Esophagus squamous epithelium (tissue), 4 donors: ENCODE measurements around the gene STAC3.

Experiments
- CTCF ChIP-seq, 6 experiments: fragments of 450-650 bp in 4 of 6; fragments of 200-600 bp in 2 of 6; sonication (generic) in 2 of 6; IDR thresholded peaks; one replicate each; pipeline ENCODE4 v1.5.1; 2016 to 2019; ENCODE audit warnings: antibody characterized with exemption in 6 of 6, mild to moderate bottlenecking in 4 of 6, moderate library complexity in 4 of 6
- POLR2A ChIP-seq, 4 donors: fragments of 450-650 bp; IDR thresholded peaks; one replicate each; pipeline ENCODE4 v1.6.1; 2017; ENCODE audit warnings: antibody characterized with exemption in 4 of 4, mild to moderate bottlenecking in 4 of 4, moderate library complexity in 3 of 4

GRCh38 chr12:57210926-57211692 lies 39.9 kb downstream of the STAC3 start:
- TF ChIP-seq CTCF (IDR thresholded peaks at IDR 0.05) (no peak), POLR2A (IDR thresholded peaks at IDR 0.05) (no peak)
